HG02970 (cell line): ENCODE data around the gene TIPARP.
"Not testable (repeated sequence)": the region's sequence is repeated elsewhere in the genome, so short reads cannot be mapped to it uniquely, and the experiment has no call there.

Experiments used
- ATAC-seq: cut with Tn5 transposase; IDR thresholded peaks from one replicate; pipeline ENCODE4 v1.9.1; 2021; ENCODE audit warnings: mild to moderate bottlenecking, moderate library complexity, moderate number of reproducible peaks; ENCODE audit not compliant: unreplicated experiment, low FRiP score

Gene TIPARP

GRCh38 chr3:156707588-156707987 is 33.2 kb downstream of the TIPARP start:
- ATAC-seq = no peak

GRCh38 chr3:156710429-156710828 is 36.0 kb downstream of the TIPARP start:
- no peak for ATAC-seq

- no peak for ATAC-seq
These were observed 36.7 kb downstream of the TIPARP start for GRCh38 chr3:156711113-156711512.

- ATAC-seq = not testable (repeated sequence)
These were observed 37.6 kb downstream of the TIPARP start for GRCh38 chr3:156711944-156712343.

GRCh38 chr3:156716105-156716862 is 41.9 kb downstream of the TIPARP start:
- no peak for ATAC-seq

GRCh38 chr3:156718622-156719306 is 44.4 kb downstream of the TIPARP start:
- ATAC-seq = no peak

GRCh38 chr3:156720826-156721225 is 46.4 kb downstream of the TIPARP start:
- ATAC-seq = no peak

GRCh38 chr3:156721687-156722618 is 47.6 kb downstream of the TIPARP start:
- ATAC-seq = no peak

GRCh38 chr3:156723182-156723619 is 48.8 kb downstream of the TIPARP start:
- no peak for ATAC-seq

GRCh38 chr3:156725682-156726081 is 51.3 kb downstream of the TIPARP start:
- no peak for ATAC-seq

- no peak for ATAC-seq
These were observed 52.1 kb downstream of the TIPARP start for GRCh38 chr3:156726456-156726855.

- ATAC-seq = no peak
These were observed 53.3 kb downstream of the TIPARP start for GRCh38 chr3:156727519-156728205.

GRCh38 chr3:156728267-156728985 is 54.0 kb downstream of the TIPARP start:
- no peak for ATAC-seq

GRCh38 chr3:156729460-156730179 is 55.2 kb downstream of the TIPARP start:
- no peak for ATAC-seq

- ATAC-seq = no peak
These were observed 57.4 kb downstream of the TIPARP start for GRCh38 chr3:156731813-156732212.

- ATAC-seq = no peak
These were observed 57.9 kb downstream of the TIPARP start for GRCh38 chr3:156732261-156732660.

- no peak for ATAC-seq
These were observed 58.5 kb downstream of the TIPARP start for GRCh38 chr3:156732715-156733421.

- not testable (repeated sequence) for ATAC-seq
These were observed 60.3 kb downstream of the TIPARP start for GRCh38 chr3:156734661-156735060.
